Glutamatergic neuron (in vitro differentiated cells): ENCODE data around the gene NDUFV2. TPM values are rescaled to one million over a fixed set of nuclear protein-coding genes. Genes with fewer than 3 reads are reported as not detected.

Experiments
- DNase-seq: peaks from one replicate; pipeline ENCODE4 v3.0.0; 2022
- H3K27ac Mint-ChIP-seq: one replicate; pipeline ENCODE4 v1.8.0; 2020; ENCODE audit warnings: mild to moderate bottlenecking, mixed read lengths, inconsistent platforms; ENCODE audit not compliant: unreplicated experiment
- H3K27me3 Mint-ChIP-seq: one replicate; pipeline ENCODE4 v1.8.0; 2020; ENCODE audit warnings: mild to moderate bottlenecking, moderate library complexity, mixed read lengths, inconsistent platforms; ENCODE audit not compliant: unreplicated experiment
- H3K36me3 Mint-ChIP-seq: one replicate; pipeline ENCODE4 v1.8.0; 2020; ENCODE audit warnings: mild to moderate bottlenecking, mixed read lengths, inconsistent platforms; ENCODE audit not compliant: unreplicated experiment
- H3K4me1 Mint-ChIP-seq: one replicate; pipeline ENCODE4 v1.8.0; 2020; ENCODE audit warnings: mild to moderate bottlenecking, low read depth, mixed read lengths, inconsistent platforms; ENCODE audit not compliant: unreplicated experiment
- H3K4me3 Mint-ChIP-seq: one replicate; pipeline ENCODE4 v1.8.0; 2020; ENCODE audit warnings: mild to moderate bottlenecking, mixed read lengths, inconsistent platforms; ENCODE audit not compliant: unreplicated experiment
- H3K9me3 Mint-ChIP-seq: one replicate; pipeline ENCODE4 v1.8.0; 2020; ENCODE audit warnings: mild to moderate bottlenecking, moderate library complexity, mixed read lengths, inconsistent platforms; ENCODE audit not compliant: unreplicated experiment
- total RNA-seq: library from RNA; stranded (reverse); fragmentation: NEBNext Ultra II Directional; extraction: Animal tissue kit (Norgen Biotek cat#: 25700); gene quantifications from one replicate; pipeline ENCODE4 v1.2.1, GENCODE V29; 2021; ENCODE audit not compliant: unreplicated experiment
- TF ChIP-seq, protein P1 (sequence below): fragments of 200-600 bp; sonication (generic); IDR thresholded peaks from one replicate; pipeline ENCODE4 v1.5.0; 2021; ENCODE audit not compliant: partially characterized antibody, unreplicated experiment

The NDUFV2 gene
- total RNA-seq, 1 donor from 2014 or later = 133 TPM

- no peaks in the 10 kb centered on the region for H3K4me1 Mint-ChIP-seq
Measured at GRCh38 chr18:9172506-9173127, 70.1 kb downstream of the NDUFV2 start.

GRCh38 chr18:9173770-9174233 lies 71.3 kb downstream of the NDUFV2 start:
- peaks cover 12% of the 10 kb centered on the region for H3K36me3 Mint-ChIP-seq
- H3K27ac Mint-ChIP-seq = no peak overlapping the region

More at GRCh38 chr18:9172506-9173127, 70.1 kb downstream of the NDUFV2 start:
- TF ChIP-seq, protein P1, sequence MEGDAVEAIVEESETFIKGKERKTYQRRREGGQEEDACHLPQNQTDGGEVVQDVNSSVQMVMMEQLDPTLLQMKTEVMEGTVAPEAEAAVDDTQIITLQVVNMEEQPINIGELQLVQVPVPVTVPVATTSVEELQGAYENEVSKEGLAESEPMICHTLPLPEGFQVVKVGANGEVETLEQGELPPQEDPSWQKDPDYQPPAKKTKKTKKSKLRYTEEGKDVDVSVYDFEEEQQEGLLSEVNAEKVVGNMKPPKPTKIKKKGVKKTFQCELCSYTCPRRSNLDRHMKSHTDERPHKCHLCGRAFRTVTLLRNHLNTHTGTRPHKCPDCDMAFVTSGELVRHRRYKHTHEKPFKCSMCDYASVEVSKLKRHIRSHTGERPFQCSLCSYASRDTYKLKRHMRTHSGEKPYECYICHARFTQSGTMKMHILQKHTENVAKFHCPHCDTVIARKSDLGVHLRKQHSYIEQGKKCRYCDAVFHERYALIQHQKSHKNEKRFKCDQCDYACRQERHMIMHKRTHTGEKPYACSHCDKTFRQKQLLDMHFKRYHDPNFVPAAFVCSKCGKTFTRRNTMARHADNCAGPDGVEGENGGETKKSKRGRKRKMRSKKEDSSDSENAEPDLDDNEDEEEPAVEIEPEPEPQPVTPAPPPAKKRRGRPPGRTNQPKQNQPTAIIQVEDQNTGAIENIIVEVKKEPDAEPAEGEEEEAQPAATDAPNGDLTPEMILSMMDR = no peak
- peaks cover 12% of the 10 kb centered on the region for H3K36me3 Mint-ChIP-seq
- H3K27ac Mint-ChIP-seq = no peak overlapping the region
- H3K27me3 Mint-ChIP-seq = no peaks in the 10 kb centered on the region
- no peak overlapping the region for H3K4me3 Mint-ChIP-seq
- H3K9me3 Mint-ChIP-seq = peaks cover 4% of the 10 kb centered on the region
- no peak for DNase-seq

DNA sequence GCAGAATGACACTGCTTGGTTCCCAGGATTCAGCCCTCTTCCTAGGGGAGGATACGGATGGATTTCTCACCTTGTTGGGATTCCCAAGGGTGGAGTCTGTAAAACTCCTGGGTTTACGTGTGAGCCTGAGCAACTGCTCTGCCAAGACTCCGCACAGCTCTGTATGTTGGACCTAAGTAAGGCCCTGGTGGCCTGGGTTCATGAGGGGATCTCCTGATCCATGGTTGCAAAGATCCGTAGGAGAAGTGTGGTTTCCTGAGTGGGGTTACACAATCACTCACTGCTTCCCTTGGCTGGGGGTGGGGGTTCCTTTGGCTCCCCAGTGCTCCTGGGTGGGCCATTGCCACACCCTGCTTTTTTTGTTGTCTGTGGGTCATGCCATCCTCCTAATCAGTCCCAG lies 71.8 kb downstream of the NDUFV2 start:
- H3K4me1 Mint-ChIP-seq = no peaks in the 10 kb centered on the region
- H3K36me3 Mint-ChIP-seq = peaks cover 12% of the 10 kb centered on the region
- TF ChIP-seq, protein P1 = no peak
- H3K9me3 Mint-ChIP-seq = peaks cover 4% of the 10 kb centered on the region
- H3K4me3 Mint-ChIP-seq = no peak overlapping the region
- DNase-seq = no peak
- H3K27ac Mint-ChIP-seq = no peak overlapping the region
- no peaks in the 10 kb centered on the region for H3K27me3 Mint-ChIP-seq

More at GRCh38 chr18:9173770-9174233, 71.3 kb downstream of the NDUFV2 start:
- no peak for DNase-seq
- H3K4me1 Mint-ChIP-seq = no peaks in the 10 kb centered on the region
- TF ChIP-seq, protein P1 = no peak
- H3K9me3 Mint-ChIP-seq = peaks cover 4% of the 10 kb centered on the region
- no peaks in the 10 kb centered on the region for H3K27me3 Mint-ChIP-seq
- no peak overlapping the region for H3K4me3 Mint-ChIP-seq

GRCh38 chr18:9175115-9175514 lies 72.6 kb downstream of the NDUFV2 start:
- Mint-ChIP-seq H3K36me3 (peaks cover 10% of the 10 kb centered on the region), H3K27me3 (no peaks in the 10 kb centered on the region), H3K9me3 (peaks cover 4% of the 10 kb centered on the region), H3K27ac (no peak overlapping the region), H3K4me1 (no peaks in the 10 kb centered on the region), H3K4me3 (no peak overlapping the region)
- DNase-seq = no peak
- TF ChIP-seq, protein P1 = no peak

GRCh38 chr18:9177031-9177430 lies 74.5 kb downstream of the NDUFV2 start:
- TF ChIP-seq, protein P1 = no peak
- DNase-seq = no peak
- Mint-ChIP-seq H3K4me3 (no peak overlapping the region), H3K27me3 (no peaks in the 10 kb centered on the region), H3K9me3 (no peaks in the 10 kb centered on the region), H3K27ac (no peak overlapping the region), H3K4me1 (no peaks in the 10 kb centered on the region), H3K36me3 (no peaks in the 10 kb centered on the region)
